Measurements from ENCODE around the gene PPIP5K1. TPM values are rescaled to one million over a fixed set of nuclear protein-coding genes. Genes with fewer than 3 reads are reported as not detected.

The PPIP5K1 gene
- total and polyA plus RNA-seq, 2 of the 4 experiments (the other 2 are of a cell fraction), result 12.7 to 14.2 TPM

- ChIA-PET POLR2A (ENCODE audit: unreplicated experiment) (no interaction called here), CTCF (no interaction called here)
- H3K4me1 ChIP-seq (ENCODE audit: control insufficient read depth, insufficient read depth, low read length), result peaks cover 1% of the 10 kb centered on the region; the same call in 1 of the 2 replicates
- H2BK20ac ChIP-seq (ENCODE audit: low read depth, low read length), result no peak overlapping the region
- H3K9ac ChIP-seq (ENCODE audit: low read depth, low read length), result no peak overlapping the region
- H3K4me3 ChIP-seq (ENCODE audit: insufficient read depth, low read depth, low read length), result no peak overlapping the region
- no peaks in the 10 kb centered on the region for H3K27me3 ChIP-seq (ENCODE audit: control insufficient read depth, insufficient read depth, low read length)
- dilution Hi-C loops (cut with HindIII; ENCODE audit: low sequenced_read_pairs, unreplicated experiment), result no loop called here
- no peak overlapping the region for H2AK9ac ChIP-seq (replicated peaks; ENCODE audit: low read depth, low read length, poor library complexity)
- WGBS, 2 experiments (ENCODE audit: extremely low coverage in 2 of 2, insufficient read length in 1 of 2), result no CpG with 5 or more reads among the region's 2 CpGs
- H3K56ac ChIP-seq (ENCODE audit: extremely low read depth, insufficient read depth, low read length), result no peak overlapping the region
- no peak overlapping the region for H3K4me2 ChIP-seq (ENCODE audit: low read depth, low read length)
- H2BK5ac ChIP-seq (ENCODE audit: low read depth, low read length, poor library complexity, severe bottlenecking), result no peak overlapping the region
- no peak for DNase-seq
- H3K9me1 ChIP-seq (ENCODE audit: insufficient read depth, low read length), result no peaks in the 10 kb centered on the region
- intact Hi-C loops (cut with micrococcal nuclease), result no loop called here
- H3K9me3 ChIP-seq (ENCODE audit: control insufficient read depth, insufficient read depth, low read length), result no peaks in the 10 kb centered on the region
- H4K20me1 ChIP-seq (ENCODE audit: insufficient read depth, low read length), result no peaks in the 10 kb centered on the region
- H3K18ac ChIP-seq (ENCODE audit: low read depth, low read length), result no peak overlapping the region
- no peaks in the 10 kb centered on the region for H3K79me1 ChIP-seq (ENCODE audit: low read depth in 1 of 2, low read length in 2 of 2)
- H2AFZ ChIP-seq (replicated peaks; ENCODE audit: low read length, poor library complexity), result no peak overlapping the region
- ATAC-seq (ENCODE audit: low read depth), result no peak
- no peak overlapping the region for H3K27ac ChIP-seq (ENCODE audit: insufficient read depth, low read length)
- no peak overlapping the region for H2BK120ac ChIP-seq (ENCODE audit: low read depth, low read length)
- in situ Hi-C loops (cut with MboI; ENCODE audit: low sequenced_read_pairs), result no loop called here
- no peak overlapping the region for H3K14ac ChIP-seq (replicated peaks; ENCODE audit: low read depth, low read length)
- H4K8ac ChIP-seq (ENCODE audit: low read depth in 2 of 2, low read length in 2 of 2), result no peak overlapping the region
- no peak for TF ChIP-seq MXI1 (IDR thresholded peaks at IDR 0.05; ENCODE audit: borderline replicate concordance, low read depth, low read length)
- no peak for TF ChIP-seq RAD21 (IDR thresholded peaks at IDR 0.05; ENCODE audit: low read length)
- no peak for TF ChIP-seq FOS (IDR thresholded peaks at IDR 0.05; ENCODE audit: low read depth, low read length)
- no peak for TF ChIP-seq CEBPB (IDR thresholded peaks at IDR 0.05; ENCODE audit: low read depth, low read length)
- TF ChIP-seq POLR2A (IDR thresholded peaks at IDR 0.05; ENCODE audit: low read depth, low read length), result no peak
- TF ChIP-seq NFE2L2 (IDR thresholded peaks at IDR 0.05; ENCODE audit: low read depth, low read length), result no peak
- TF ChIP-seq ELK1 (IDR thresholded peaks at IDR 0.05; ENCODE audit: borderline replicate concordance, low read depth, low read length), result no peak
- no peak for TF ChIP-seq RCOR1 (IDR thresholded peaks at IDR 0.05; ENCODE audit: insufficient replicate concordance, low read length)
- TF ChIP-seq RFX5 (IDR thresholded peaks at IDR 0.05; ENCODE audit: low read depth, low read length), result no peak
- no peak overlapping the region for H4K5ac ChIP-seq (ENCODE audit: low read depth, low read length)
- no peak overlapping the region for H2BK15ac ChIP-seq (ENCODE audit: low read depth, low read length)
- H4K91ac ChIP-seq (ENCODE audit: insufficient read depth, low read depth, low read length), result no peak overlapping the region
- H3K23ac ChIP-seq (ENCODE audit: low read depth, low read length), result no peak overlapping the region
- no peak overlapping the region for H3K4ac ChIP-seq (ENCODE audit: low read depth, low read length)
- H3K36me3 ChIP-seq (ENCODE audit: control insufficient read depth, insufficient read depth, low read length), result no peaks in the 10 kb centered on the region
- no TSS peak for BruUV-seq (replicated peaks)
- no peak overlapping the region for H2AK5ac ChIP-seq (ENCODE audit: low read depth, low read length)
Observed at GRCh38 chr15:43552986-43553385, 37.0 kb downstream of the PPIP5K1 start.
